GM12878 (cell line): ENCODE measurements around the gene ENTREP3. TPM values are rescaled to one million over a fixed set of nuclear protein-coding genes. Genes with fewer than 3 reads are reported as not detected.
A peak's percentile ranks its signal among the peaks of the same experiment; 100 is the strongest.

Experiments used
- ATF7 ChIP-seq: fragments of 450-650 bp; IDR thresholded peaks from 2 replicates; pipeline ENCODE4 v1.6.1; 2016; ENCODE audit warnings: low read depth, mild to moderate bottlenecking
- BCL3 ChIP-seq: IDR thresholded peaks from 2 replicates; pipeline ENCODE4 v1.6.1; 2011; ENCODE audit warnings: borderline replicate concordance, low read depth, mild to moderate bottlenecking, moderate library complexity, low read length; ENCODE audit not compliant: insufficient read depth, poor library complexity, severe bottlenecking
- CEBPB ChIP-seq, 2 experiments: fragments of 150-350 bp in 1 of 2; IDR thresholded peaks; 2 replicates each; pipeline ENCODE4 v1.6.1; 2012 to 2014; ENCODE audit warnings: low read depth in 2 of 2, low read length in 2 of 2, borderline replicate concordance in 1 of 2, inconsistent platforms in 1 of 2
- CHD4 ChIP-seq: fragments of 200-600 bp; sonication (generic); IDR thresholded peaks from 2 replicates; pipeline ENCODE4 v1.6.1; 2016; ENCODE audit warnings: mild to moderate bottlenecking
- E2F8 ChIP-seq: fragments of 450-650 bp; IDR thresholded peaks from 2 replicates; pipeline ENCODE4 v1.6.1; 2018; ENCODE audit warnings: mild to moderate bottlenecking, low read depth, moderate library complexity; ENCODE audit not compliant: partially characterized antibody
- ELK1 ChIP-seq: IDR thresholded peaks from 2 replicates; pipeline ENCODE4 v1.6.1; 2012; ENCODE audit warnings: low read depth, low read length, improper control_type of control experiment
- JUND ChIP-seq: IDR thresholded peaks from 2 replicates; pipeline ENCODE4 v1.6.1; 2012; ENCODE audit warnings: low read depth, mild to moderate bottlenecking, low read length, improper control_type of control experiment, moderate library complexity
- KLF5 ChIP-seq: fragments of 450-650 bp; IDR thresholded peaks from 2 replicates; pipeline ENCODE4 v1.6.1; 2014; ENCODE audit warnings: mild to moderate bottlenecking; ENCODE audit not compliant: partially characterized antibody
- MAX ChIP-seq: IDR thresholded peaks from 2 replicates; pipeline ENCODE4 v1.6.1; 2012; ENCODE audit warnings: low read depth, low read length, improper control_type of control experiment
- MTA3 ChIP-seq: IDR thresholded peaks from 2 replicates; pipeline ENCODE4 v1.6.1; 2012; ENCODE audit warnings: low read length, inconsistent platforms, borderline replicate concordance
- NRF1 ChIP-seq: conservative IDR thresholded peaks from 2 replicates; pipeline ENCODE4 v1.6.1; 2011; ENCODE audit warnings: mild to moderate bottlenecking, low read depth, low read length, improper control_type of control experiment
- PML ChIP-seq: IDR thresholded peaks from 2 replicates; pipeline ENCODE4 v1.6.1; 2012; ENCODE audit warnings: low read length, inconsistent platforms
- REST ChIP-seq: IDR thresholded peaks from 2 replicates; pipeline ENCODE4 v1.6.1; 2012; ENCODE audit warnings: mild to moderate bottlenecking, low read depth, low read length
- SMARCA5 ChIP-seq: fragments of 450-650 bp; IDR thresholded peaks from 2 replicates; pipeline ENCODE4 v1.6.1; 2017; ENCODE audit warnings: mild to moderate bottlenecking
- SP1 ChIP-seq: IDR thresholded peaks from one replicate; pipeline ENCODE4 v1.6.1; 2011; ENCODE audit warnings: low read depth, low read length
- TAF1 ChIP-seq: IDR thresholded peaks from 2 replicates; pipeline ENCODE4 v1.6.1; 2011; ENCODE audit warnings: mild to moderate bottlenecking, low read depth, low read length, borderline replicate concordance
- TBL1XR1 ChIP-seq: IDR thresholded peaks from 2 replicates; pipeline ENCODE4 v1.6.1; 2012; ENCODE audit warnings: low read depth, low read length, improper control_type of control experiment
- ZNF207 ChIP-seq: fragments of 450-650 bp; IDR thresholded peaks from 2 replicates; pipeline ENCODE4 v1.6.1; 2014; ENCODE audit warnings: antibody characterized with exemption, mild to moderate bottlenecking, borderline replicate concordance
- polyA plus RNA-seq, 11 experiments: library from polyadenylated mRNA; depleted of rRNA in 4 of 11; unstranded in 6 of 11; stranded (reverse) in 5 of 11; fragments of >200 nt; fragmentation: Nextera tagmentation in 4 of 11; fragmentation: Illumina TruSeq in 1 of 11; extraction: Ambion mirVana in 4 of 11; extraction: Trizol in 1 of 11; gene quantifications; 1 replicate in 1 of 11; 2 replicates in 10 of 11; pipeline versions ENCODE4 v1.2.1 to v1.2.3, GENCODE V29; 2011 to 2016; ENCODE audit warnings: inconsistent platforms in 2 of 11, missing spikeins in 2 of 11, low read depth in 1 of 11
- total RNA-seq, 4 experiments: library from RNA; depleted of rRNA in 3 of 4; stranded (reverse); fragments of >200 nt in 3 of 4; fragmentation: Illumina TruSeq in 1 of 4; extraction: Trizol in 1 of 4; gene quantifications; 2 replicates each; pipeline versions ENCODE4 v1.2.1 to v1.2.3, GENCODE V29; 2013 to 2021

ENTREP3 gene
- total and polyA plus RNA-seq, 10 of the 15 experiments (the other 5 are each of a cell fraction or from before 2014, with no cell fraction given) = 1.7 to 31.8 (median 3.9) TPM

- TF ChIP-seq SMARCA5 (peak; percentile 92), MAX (peak; percentile 46; the same call in 1 of the 2 replicates), JUND (no peak), KLF5 (peak; percentile 57), ZNF207 (peak; percentile 92), REST (no peak; the same call in 1 of the 2 replicates), MTA3 (peak; percentile 89; the same call in 1 of the 2 replicates), SP1 (peak; percentile 85), CEBPB (IDR thresholded peaks at IDR 0.05; ENCODE audit: borderline replicate concordance in 1 of 2, low read depth in 2 of 2, low read length in 2 of 2) (no peak), NRF1 (peak; percentile 42), ELK1 (peak; percentile 15; the same call in 1 of the 2 replicates), E2F8 (peak; percentile 100), TAF1 (peak; percentile 86), ATF7 (peak; percentile 91), BCL3 (peak; percentile 69), CHD4 (no peak), PML (peak; percentile 97; the same call in 1 of the 2 replicates), TBL1XR1 (peak; percentile 90)
These were observed 10.7 kb downstream of the ENTREP3 start (continued) for GRCh38 chr1:155244368-155245162.
